SK-N-MC (cell line): ENCODE results near the gene CYP4F22.

ENCODE experiments used
- DNase-seq: peaks from one replicate; pipeline ENCODE4 v3.0.0-alpha.2; 2011; ENCODE audit warnings: low read depth, low spot score
- H3K27ac ChIP-seq: fragments of 200-600 bp; sonication (generic); 2 replicates; pipeline ENCODE4 v1.5.1; 2016; ENCODE audit warnings: mixed run types
- H3K36me3 ChIP-seq: fragments of 200-600 bp; sonication (generic); 2 replicates; pipeline ENCODE4 v1.6.1; 2017; ENCODE audit warnings: antibody characterized with exemption, low read length, mixed read lengths; ENCODE audit not compliant: insufficient read depth
- H3K4me3 ChIP-seq: fragments of 200-600 bp; sonication (generic); 2 replicates; pipeline ENCODE4 v1.5.1; 2016
- H3K9ac ChIP-seq: fragments of 200-600 bp; sonication (generic); 2 replicates; pipeline ENCODE4 v1.8.0; 2017; ENCODE audit warnings: mixed run types, mixed read lengths; ENCODE audit not compliant: insufficient read length
- H3K9me3 ChIP-seq: fragments of 200-600 bp; sonication (generic); 2 replicates; pipeline ENCODE4 v1.6.1; 2017; ENCODE audit warnings: low read depth, mild to moderate bottlenecking, antibody characterized with exemption, low read length, moderate library complexity, mixed read lengths
- EZH2 ChIP-seq: fragments of 200-600 bp; sonication (generic); IDR thresholded peaks from one replicate; pipeline ENCODE4 v1.6.1; 2017; ENCODE audit warnings: antibody characterized with exemption
- FOXP2 ChIP-seq: optimal IDR thresholded peaks from 2 replicates; pipeline ENCODE3; 2011; ENCODE audit warnings: mild to moderate bottlenecking, moderate library complexity; ENCODE audit not compliant: insufficient read depth; ENCODE audit errors: extremely low read length, control extremely low read depth
- POLR2AphosphoS5 ChIP-seq: IDR thresholded peaks from 2 replicates; pipeline ENCODE4 v1.6.1; 2012; ENCODE audit warnings: mild to moderate bottlenecking, low read depth, low read length, borderline replicate concordance

Gene CYP4F22

DNA sequence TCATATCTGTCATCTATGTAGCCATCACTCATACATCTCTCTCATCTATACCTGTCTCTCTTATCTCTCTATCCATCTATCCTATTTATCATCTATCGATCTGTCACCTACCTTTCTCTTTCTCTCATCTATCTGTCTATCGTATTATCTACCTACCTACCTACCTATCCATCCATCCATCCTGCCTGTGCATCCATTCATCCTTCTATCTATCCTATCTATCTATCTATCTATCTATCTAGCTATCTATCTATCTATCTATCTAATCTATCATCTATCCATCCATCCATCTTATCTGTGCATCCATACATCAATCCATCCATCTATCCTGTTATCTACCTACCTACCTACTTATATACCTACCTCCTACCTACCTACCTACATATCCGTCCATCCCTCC, 62.1 kb downstream of the CYP4F22 start:
- no peak for TF ChIP-seq FOXP2
- no peak for TF ChIP-seq EZH2
- no peak for TF ChIP-seq POLR2AphosphoS5
- Histone ChIP-seq H3K36me3 (no peaks in the 10 kb centered on the region), H3K4me3 (no peak overlapping the region), H3K9ac (no peak overlapping the region), H3K9me3 (no peaks in the 10 kb centered on the region), H3K27ac (no peak overlapping the region)
- no peak for DNase-seq

- Histone ChIP-seq H3K4me3 (no peak overlapping the region), H3K36me3 (no peaks in the 10 kb centered on the region), H3K27ac (no peak overlapping the region), H3K9ac (no peak overlapping the region), H3K9me3 (no peaks in the 10 kb centered on the region)
- no peak for DNase-seq
- no peak for TF ChIP-seq POLR2AphosphoS5
- TF ChIP-seq FOXP2 = no peak
- TF ChIP-seq EZH2 = no peak
Measured at GRCh38 chr19:15575406-15575805, 67.1 kb downstream of the CYP4F22 start.

DNA sequence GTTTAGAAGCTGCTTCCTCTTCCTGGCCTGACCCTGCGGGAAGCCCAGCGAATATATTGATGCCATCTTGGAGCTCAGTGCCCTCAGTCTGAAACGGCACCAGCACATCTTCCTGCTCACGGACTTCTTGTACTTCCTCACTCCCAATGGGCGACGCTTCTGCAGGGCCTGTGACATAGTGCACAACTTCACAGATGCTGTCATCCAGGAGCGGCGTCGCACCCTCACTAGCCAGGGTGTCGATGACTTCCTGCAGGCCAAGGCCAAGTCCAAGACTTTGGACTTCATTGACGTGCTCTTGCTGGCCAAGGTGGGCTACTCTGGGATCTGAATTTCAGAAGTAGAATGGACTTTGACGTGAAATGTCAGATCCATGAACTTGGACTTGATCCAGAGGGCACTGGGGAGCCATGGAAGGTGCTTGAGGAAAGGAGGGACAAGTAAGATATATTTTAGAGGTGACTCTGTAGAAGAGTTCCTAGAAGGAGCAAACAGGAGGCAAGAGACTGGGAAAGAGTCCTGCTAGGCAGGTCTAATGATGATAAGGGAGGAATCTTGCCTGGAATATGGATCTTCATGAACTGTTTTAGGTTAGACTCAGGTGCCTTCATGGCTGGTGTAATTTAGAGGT, 68.3 kb downstream of the CYP4F22 start:
- H3K27ac ChIP-seq = no peak overlapping the region
- TF ChIP-seq EZH2 (no peak), POLR2AphosphoS5 (no peak), FOXP2 (no peak)
- no peak overlapping the region for H3K4me3 ChIP-seq
- no peaks in the 10 kb centered on the region for H3K9me3 ChIP-seq
- no peak for DNase-seq
- H3K36me3 ChIP-seq = no peaks in the 10 kb centered on the region
- H3K9ac ChIP-seq = no peak overlapping the region

GRCh38 chr19:15577184-15577771, 69.0 kb downstream of the CYP4F22 start:
- no peak for DNase-seq
- Histone ChIP-seq H3K9ac (no peak overlapping the region), H3K27ac (no peak overlapping the region), H3K4me3 (no peak overlapping the region), H3K9me3 (no peaks in the 10 kb centered on the region), H3K36me3 (no peaks in the 10 kb centered on the region)
- no peak for TF ChIP-seq EZH2
- TF ChIP-seq FOXP2 = no peak
- TF ChIP-seq POLR2AphosphoS5 = no peak

DNA sequence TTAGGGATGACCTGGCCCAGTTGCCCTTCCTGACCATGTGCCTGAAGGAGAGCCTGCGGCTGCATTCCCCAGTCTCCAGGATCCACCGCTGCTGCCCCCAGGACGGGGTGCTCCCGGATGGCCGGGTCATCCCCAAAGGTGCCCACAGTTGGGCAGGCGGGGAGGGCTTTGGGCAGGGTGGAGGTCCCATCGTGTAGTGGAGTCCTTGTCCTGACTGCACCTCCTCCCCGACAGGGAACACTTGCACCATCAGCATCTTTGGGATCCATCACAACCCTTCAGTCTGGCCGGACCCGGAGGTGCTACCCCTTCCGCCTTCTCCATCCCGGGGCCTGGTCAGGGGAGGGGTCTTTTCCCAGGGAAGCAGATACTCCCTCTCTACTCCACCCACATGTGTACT, 75.0 kb downstream of the CYP4F22 start:
- Histone ChIP-seq H3K9me3 (no peaks in the 10 kb centered on the region), H3K27ac (no peak overlapping the region), H3K36me3 (no peaks in the 10 kb centered on the region), H3K4me3 (no peak overlapping the region), H3K9ac (no peak overlapping the region)
- TF ChIP-seq FOXP2 = no peak
- no peak for TF ChIP-seq POLR2AphosphoS5
- no peak for TF ChIP-seq EZH2
- DNase-seq = no peak

DNA sequence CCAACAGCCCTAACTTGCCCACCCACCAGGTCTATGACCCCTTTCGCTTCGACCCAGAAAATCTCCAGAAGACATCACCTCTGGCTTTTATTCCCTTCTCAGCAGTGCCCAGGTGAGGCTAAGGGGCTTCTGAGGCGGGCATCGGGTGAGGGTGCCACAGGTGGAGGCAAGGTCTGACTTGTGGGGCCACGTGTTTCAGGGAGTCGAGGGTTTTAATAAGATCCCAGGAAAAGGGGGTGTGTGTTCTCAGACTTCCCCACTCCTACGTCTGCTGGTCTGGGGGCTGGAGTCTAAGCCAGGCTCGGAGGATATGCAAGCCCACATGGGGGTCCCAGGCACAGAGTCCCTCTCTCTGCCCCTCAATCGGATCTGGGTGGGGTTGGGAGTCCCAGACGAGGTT, 75.8 kb downstream of the CYP4F22 start:
- DNase-seq = no peak
- Histone ChIP-seq H3K4me3 (no peak overlapping the region), H3K36me3 (no peaks in the 10 kb centered on the region), H3K27ac (no peak overlapping the region), H3K9ac (no peak overlapping the region), H3K9me3 (no peaks in the 10 kb centered on the region)
- TF ChIP-seq EZH2 = no peak
- no peak for TF ChIP-seq FOXP2
- no peak for TF ChIP-seq POLR2AphosphoS5

GRCh38 chr19:15584541-15585115, 76.3 kb downstream of the CYP4F22 start:
- Histone ChIP-seq H3K36me3 (no peaks in the 10 kb centered on the region), H3K27ac (no peak overlapping the region), H3K4me3 (no peak overlapping the region), H3K9ac (no peak overlapping the region), H3K9me3 (no peaks in the 10 kb centered on the region)
- DNase-seq = peak; percentile 20
- TF ChIP-seq POLR2AphosphoS5 (no peak), EZH2 (no peak), FOXP2 (no peak)

DNA sequence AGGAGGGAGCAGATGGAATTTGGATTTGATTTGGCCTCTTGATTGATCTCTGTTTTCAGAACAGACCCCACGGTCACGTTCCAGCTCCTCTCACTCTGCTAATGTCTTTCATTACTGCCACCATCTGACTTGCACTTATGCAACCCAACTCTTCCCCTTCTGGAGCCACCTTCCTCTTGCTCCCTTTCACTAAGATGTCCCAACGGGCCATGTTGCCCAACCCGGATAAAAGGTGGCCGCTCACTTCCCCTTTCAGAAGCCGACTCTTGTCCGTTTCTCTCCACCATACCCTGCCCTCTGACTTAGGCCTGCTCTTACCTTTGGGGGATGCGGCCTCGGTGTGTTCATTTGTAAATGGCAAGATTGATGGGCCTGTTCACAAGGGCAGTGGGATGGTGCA, 79.3 kb downstream of the CYP4F22 start:
- H3K9ac ChIP-seq = no peak overlapping the region
- H3K36me3 ChIP-seq = no peaks in the 10 kb centered on the region
- no peak overlapping the region for H3K27ac ChIP-seq
- no peak for DNase-seq
- no peak for TF ChIP-seq FOXP2
- TF ChIP-seq EZH2 = no peak
- TF ChIP-seq POLR2AphosphoS5 = no peak
- H3K4me3 ChIP-seq = no peak overlapping the region
- no peaks in the 10 kb centered on the region for H3K9me3 ChIP-seq
